ENCODE measurements around the gene GPC1. TPM values are rescaled to one million over a fixed set of nuclear protein-coding genes. Genes with fewer than 3 reads are reported as not detected.

Gene GPC1
- total RNA-seq, 1 donor from 2014 or later: 89.9 TPM

- H3K4me3 Mint-ChIP-seq: no peak overlapping the region
- no peaks in the 10 kb centered on the region for H3K36me3 Mint-ChIP-seq (ENCODE audit: low read depth)
- TF ChIP-seq CTCF (conservative IDR thresholded peaks at IDR 0.05): no peak
- H3K4me1 Mint-ChIP-seq: no peaks in the 10 kb centered on the region
- no peak for DNase-seq (ENCODE audit: low read depth, low spot score)
- H3K27me3 Mint-ChIP-seq (ENCODE audit: low read depth): no peaks in the 10 kb centered on the region
- peak overlapping the region; percentile 50 for H3K27ac Mint-ChIP-seq (ENCODE audit: unreplicated experiment)
- H3K9me3 Mint-ChIP-seq: peaks cover 5% of the 10 kb centered on the region
These were observed 43.6 kb downstream of the GPC1 start for GRCh38 chr2:240479111-240479501.

GRCh38 chr2:240480834-240481623, 45.6 kb downstream of the GPC1 start:
- Mint-ChIP-seq H3K27me3 (ENCODE audit: low read depth) (no peaks in the 10 kb centered on the region), H3K4me1 (no peaks in the 10 kb centered on the region), H3K36me3 (ENCODE audit: low read depth) (no peaks in the 10 kb centered on the region), H3K4me3 (no peak overlapping the region), H3K27ac (ENCODE audit: unreplicated experiment) (no peak overlapping the region), H3K9me3 (peaks cover 1% of the 10 kb centered on the region)
- TF ChIP-seq CTCF (conservative IDR thresholded peaks at IDR 0.05): no peak
- no peak for DNase-seq (ENCODE audit: low read depth, low spot score)

GRCh38 chr2:240481720-240482119, 46.3 kb downstream of the GPC1 start:
- Mint-ChIP-seq H3K4me1 (no peaks in the 10 kb centered on the region), H3K27ac (ENCODE audit: unreplicated experiment) (no peak overlapping the region), H3K36me3 (ENCODE audit: low read depth) (no peaks in the 10 kb centered on the region), H3K4me3 (no peak overlapping the region), H3K9me3 (no peaks in the 10 kb centered on the region), H3K27me3 (ENCODE audit: low read depth) (no peaks in the 10 kb centered on the region)
- no peak for TF ChIP-seq CTCF (conservative IDR thresholded peaks at IDR 0.05)
- DNase-seq (ENCODE audit: low read depth, low spot score): no peak

- DNase-seq (ENCODE audit: low read depth, low spot score): no peak
- H3K4me1 Mint-ChIP-seq: no peaks in the 10 kb centered on the region
- H3K27me3 Mint-ChIP-seq (ENCODE audit: low read depth): no peaks in the 10 kb centered on the region
- no peak overlapping the region for H3K27ac Mint-ChIP-seq (ENCODE audit: unreplicated experiment)
- H3K36me3 Mint-ChIP-seq (ENCODE audit: low read depth): peaks cover 2% of the 10 kb centered on the region
- no peak for TF ChIP-seq CTCF (conservative IDR thresholded peaks at IDR 0.05)
- peaks cover 3% of the 10 kb centered on the region for H3K9me3 Mint-ChIP-seq
- no peak overlapping the region for H3K4me3 Mint-ChIP-seq
These were observed 46.7 kb downstream of the GPC1 start for GRCh38 chr2:240482141-240482540.

GRCh38 chr2:240491483-240491882, 56.0 kb downstream of the GPC1 start:
- H3K27ac Mint-ChIP-seq (ENCODE audit: unreplicated experiment): no peak overlapping the region
- H3K4me1 Mint-ChIP-seq: no peaks in the 10 kb centered on the region
- no peak overlapping the region for H3K4me3 Mint-ChIP-seq
- H3K9me3 Mint-ChIP-seq: peaks cover 22% of the 10 kb centered on the region
- TF ChIP-seq CTCF (conservative IDR thresholded peaks at IDR 0.05): no peak
- peaks cover 2% of the 10 kb centered on the region for H3K27me3 Mint-ChIP-seq (ENCODE audit: low read depth)
- H3K36me3 Mint-ChIP-seq (ENCODE audit: low read depth): peaks cover 43% of the 10 kb centered on the region
- DNase-seq (ENCODE audit: low read depth, low spot score): no peak

All from neural crest cell (in vitro differentiated cells).